GM19463 (cell line): ENCODE measurements around the gene ULBP1.
"Not testable (repeated sequence)": the region's sequence is repeated elsewhere in the genome, so short reads cannot be mapped to it uniquely, and the experiment has no call there.

Experiments used
- ATAC-seq: cut with Tn5 transposase; IDR thresholded peaks from one replicate; pipeline ENCODE4 v1.9.1; 2021; ENCODE audit warnings: mild to moderate bottlenecking, moderate library complexity; ENCODE audit not compliant: unreplicated experiment

Gene ULBP1

DNA sequence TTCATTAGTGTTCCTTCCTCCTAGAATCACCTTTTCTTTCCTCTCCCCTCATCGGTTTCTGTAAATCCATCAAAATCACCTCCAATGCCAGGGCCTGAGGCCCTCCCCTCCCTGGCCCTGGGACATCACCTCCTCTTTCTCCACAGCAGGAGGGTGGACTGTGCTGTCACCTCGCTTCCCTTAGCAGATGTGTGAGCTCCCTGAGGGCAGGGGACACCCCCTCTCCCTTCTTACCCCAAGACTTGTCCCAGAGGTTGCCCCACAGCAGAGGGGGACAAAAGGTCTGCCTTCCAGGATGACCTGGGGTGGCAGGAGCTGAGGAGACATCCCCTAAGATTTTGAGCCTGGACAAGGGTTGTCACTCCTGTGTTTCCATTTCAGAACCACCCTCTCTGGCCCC is 5.9 kb downstream of the ULBP1 start:
- no peak for ATAC-seq

DNA sequence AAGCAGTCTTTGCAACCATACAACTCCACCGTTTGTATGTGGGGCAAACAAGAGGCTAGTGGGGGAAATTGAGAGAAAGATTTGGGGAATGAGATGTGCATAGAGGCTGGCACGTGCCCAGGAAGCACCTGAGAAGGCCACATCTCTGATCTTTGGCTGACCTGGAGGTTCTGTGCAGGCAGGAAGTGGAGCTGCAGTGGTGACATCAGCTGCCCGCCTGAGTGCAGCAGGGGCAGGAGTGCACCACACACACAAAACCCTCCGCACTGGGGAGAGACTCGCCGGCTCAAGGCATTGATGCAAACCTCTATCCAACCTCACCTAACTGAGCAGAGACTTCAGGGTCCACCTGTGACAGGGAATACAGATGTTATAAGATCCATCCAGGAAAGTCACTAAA is 10.7 kb downstream of the ULBP1 start:
- not testable (repeated sequence) for ATAC-seq

DNA sequence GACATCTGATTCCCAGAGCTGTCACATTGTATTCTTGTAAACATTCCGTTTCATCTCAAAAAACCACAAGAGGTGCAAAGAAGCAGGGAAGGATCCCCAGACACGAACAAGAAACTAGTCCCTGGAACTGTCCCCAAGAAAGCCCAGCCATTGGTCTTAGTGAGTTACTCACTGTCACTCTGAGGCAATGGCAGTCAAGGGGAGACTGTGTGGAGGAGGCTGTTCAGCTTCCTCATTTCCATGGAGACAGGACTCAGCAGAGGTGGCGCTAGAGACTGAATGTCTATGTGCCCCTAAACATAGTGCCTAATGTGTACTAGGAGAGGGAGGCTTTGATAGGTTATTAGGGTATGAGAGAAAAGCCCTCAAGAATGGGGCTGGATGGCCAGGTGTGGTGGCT is 11.1 kb downstream of the ULBP1 start:
- no peak for ATAC-seq

DNA sequence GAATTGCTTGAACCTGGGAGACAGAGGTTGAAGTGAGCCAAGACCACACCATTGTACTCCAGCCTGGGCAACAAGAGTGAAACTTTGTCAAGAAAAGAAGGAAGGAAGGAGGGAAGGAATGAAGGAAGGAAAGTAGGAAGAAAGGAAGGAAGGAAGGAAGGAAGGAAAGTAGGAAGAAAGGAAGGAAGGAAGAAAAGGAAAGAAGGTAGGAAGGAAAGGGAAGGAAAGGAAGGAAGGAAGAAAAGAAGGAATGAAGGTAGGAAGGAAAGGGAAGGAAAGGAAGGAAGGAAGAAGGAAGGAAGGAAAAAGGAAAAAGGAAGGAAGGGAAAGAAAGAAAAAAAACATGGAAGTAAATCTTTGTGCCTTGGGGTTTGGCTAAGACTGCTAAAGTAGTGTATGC is 11.7 kb downstream of the ULBP1 start:
- no peak for ATAC-seq

DNA sequence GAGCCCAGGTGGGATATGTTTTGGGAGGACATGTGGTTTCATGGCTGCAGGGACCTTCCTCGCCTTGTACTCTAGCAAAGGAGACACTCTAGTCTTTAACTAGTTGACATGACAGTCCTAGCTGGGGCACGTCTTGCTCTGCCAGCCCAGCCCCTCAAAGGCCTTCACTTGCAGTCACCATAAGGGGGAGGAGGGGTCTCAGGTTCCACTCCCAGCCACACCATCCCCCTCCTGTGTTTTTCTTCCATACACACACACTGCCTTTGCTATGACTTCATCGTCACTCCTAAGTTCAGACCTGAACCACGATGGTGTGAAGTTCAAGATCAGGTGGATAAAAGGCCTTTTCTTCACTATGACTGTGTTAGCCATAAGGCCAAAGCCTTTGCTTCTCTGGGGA is 13.5 kb downstream of the ULBP1 start:
- ATAC-seq = no peak

DNA sequence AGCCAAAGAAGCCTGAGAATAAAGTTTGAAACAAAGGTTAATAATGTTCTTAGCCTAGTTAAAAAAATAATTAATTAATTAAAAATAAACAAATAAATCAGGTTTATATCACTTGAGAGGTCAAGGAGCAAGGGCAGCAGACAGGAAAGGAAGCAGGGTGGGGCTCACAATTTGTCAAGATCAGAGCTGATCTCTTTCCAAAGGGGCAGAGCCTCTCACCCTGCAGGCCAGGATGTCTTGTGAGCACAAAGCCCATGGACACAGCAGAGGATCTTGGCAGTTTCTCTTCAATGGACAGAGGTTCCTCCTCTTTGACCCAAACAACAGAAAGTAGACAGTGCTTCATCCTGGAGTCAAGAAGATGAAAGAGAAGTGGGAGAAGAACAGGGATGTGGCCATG is 14.9 kb downstream of the ULBP1 start:
- ATAC-seq = no peak

DNA sequence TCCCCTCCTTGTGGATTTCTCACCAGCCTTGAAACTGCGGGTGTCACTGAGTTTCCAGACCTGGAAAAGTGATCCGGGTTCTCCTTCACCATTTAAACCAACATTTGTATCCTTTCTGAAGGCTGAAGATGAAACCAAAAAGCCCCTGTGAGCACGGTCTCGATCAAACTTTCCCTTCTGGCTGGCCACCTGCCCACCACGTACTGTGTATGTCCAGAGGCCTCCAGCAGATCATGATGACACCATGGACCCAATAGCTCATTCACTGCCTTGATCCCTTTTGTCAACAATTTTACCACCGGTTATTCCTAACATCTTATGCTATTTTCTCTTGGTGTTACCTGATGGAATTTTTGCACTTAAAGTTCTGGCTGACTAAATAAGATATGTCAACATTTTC is 15.6 kb downstream of the ULBP1 start:
- no peak for ATAC-seq

DNA sequence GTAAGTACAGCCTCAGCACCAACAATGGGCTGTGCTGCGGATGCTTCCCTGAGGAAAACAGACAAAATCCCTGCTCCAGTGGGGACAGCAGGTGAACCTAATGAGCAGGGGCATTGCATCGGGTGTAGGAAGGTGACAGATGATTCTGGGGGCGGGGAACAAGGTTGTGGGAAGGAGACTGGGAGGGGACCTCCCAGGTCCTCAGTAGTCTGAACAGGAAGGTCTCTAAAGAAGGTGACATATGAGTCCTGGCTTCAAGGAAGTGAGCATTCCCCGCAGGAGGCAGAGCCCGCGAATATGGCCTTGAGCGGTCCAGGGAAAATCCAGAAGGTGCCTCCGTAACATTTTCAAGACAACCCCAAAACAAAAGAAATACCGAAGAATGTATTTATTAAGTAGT is 19.4 kb downstream of the ULBP1 start:
- no peak for ATAC-seq

DNA sequence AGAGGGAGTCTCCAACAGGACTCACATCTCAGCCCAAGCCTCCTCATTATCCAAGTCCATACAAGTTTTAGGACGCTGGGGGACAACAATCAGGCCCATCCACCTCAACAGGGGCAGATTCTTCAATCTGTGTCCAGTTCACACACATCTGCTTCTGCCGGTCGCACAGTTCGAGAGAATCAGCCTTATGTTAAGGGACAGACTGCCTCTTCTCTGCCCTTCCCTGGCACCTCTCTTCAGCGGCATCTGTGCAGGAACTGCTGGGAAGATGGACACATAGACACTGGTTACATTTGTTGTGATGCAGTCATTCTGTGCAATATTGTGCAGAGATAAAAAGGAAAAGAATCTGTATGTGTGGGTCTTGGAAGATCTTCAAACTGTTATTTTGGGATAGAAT is 21.0 kb downstream of the ULBP1 start:
- no peak for ATAC-seq

DNA sequence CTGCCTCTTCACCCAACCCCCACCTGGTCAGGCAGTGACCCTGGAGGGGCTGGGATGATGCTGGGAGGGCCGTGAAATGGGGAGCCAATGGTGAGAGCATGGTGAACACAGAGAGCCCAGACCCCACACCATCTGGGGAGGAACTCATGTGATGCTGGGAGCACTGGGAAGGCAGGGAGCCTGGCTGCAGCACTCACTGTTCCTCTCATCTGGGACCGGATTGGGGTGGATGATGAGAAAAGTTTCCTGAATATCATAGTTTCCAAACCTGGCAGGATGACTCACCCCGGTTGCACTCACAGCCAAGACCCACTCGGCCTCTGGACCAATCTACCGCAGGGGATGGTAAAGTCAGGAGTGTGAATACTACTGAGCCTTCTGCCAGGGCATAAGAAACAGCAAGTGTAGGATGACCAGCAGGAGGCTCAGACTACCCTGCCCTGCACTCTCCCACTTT is 21.8 kb downstream of the ULBP1 start:
- ATAC-seq = no peak

DNA sequence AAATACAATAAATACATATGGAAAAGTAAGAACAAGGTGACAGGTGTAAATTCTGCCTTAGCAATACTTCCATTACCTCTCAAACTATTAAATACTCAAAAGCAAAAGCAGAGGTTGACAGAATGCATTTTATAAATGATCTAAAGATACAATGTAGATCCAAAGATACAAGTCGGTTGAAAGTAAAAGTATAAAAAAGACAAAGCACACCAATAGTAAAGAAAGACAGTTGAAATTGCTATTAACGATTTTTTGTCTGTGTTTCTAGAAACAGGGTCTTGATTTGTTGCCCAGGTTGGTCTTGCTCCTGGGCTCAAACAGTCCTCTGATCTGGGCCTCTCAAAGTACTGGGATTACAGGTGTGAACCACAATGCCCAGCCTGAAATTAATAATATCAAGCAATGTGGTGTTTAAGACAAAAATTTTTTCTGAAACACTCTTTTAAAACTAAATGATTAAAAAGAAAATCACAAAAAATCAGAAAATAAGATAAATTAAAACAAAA is 23.9 kb downstream of the ULBP1 start:
- no peak for ATAC-seq

DNA sequence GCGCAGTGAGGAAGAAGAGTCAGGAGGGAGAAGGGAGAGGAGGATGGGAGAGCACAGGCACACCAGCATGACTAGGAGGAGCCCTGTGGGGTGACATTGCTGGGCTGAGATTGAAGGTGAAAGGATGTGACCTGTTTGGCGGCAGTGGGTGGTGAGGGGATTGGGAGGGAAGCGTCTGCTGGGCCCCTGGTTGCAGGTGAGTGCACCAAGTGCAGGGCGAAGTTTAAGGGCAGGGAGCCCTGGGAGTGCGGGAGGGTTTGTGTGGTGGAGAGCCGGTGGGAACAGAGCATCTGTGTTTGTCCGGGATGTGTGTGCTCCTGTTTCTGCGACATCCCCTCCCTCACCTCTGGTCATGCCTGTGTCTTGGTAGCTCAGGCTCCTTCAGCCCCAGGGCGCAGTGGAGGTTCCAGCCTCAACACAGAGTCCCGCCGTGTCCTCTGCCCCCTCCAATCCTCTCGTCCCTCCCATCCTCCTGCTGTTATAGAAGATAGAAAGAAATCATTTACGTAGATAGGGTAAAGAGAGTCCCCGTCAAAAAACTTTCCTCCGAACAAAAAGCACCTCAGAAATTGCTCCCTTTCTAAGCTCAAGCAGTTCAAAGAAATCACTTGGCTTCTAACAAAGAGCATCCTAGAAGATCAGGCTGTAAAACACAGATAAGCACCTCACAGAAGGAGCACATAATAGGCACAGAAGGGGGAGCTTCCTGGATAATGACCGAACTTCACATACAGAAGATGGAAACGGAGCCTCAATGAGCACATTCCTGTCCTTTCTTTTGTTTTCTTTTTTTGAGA is 25.0 kb downstream of the ULBP1 start:
- ATAC-seq = no peak

DNA sequence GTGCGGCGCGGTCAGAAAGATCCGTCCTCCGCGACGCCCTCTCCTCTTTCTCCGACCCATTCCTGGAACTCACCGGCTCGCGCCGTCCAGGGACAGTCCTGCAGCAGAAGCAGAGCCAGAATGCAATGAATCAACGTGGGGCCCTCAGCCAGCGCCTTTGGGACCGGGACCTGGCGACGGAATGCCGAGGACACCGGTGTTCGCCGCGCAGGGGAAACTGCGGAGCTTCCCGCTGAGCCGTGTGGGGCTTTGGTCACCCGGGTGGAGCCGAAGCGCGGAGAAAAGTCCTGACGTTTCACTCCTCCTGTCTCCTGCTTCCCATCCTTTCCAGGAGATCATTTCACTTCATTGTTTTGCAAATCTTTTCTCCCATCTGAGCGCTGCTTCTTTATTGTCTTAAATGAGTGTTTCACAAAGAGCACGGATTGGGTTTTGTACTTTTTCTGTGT is 26.5 kb downstream of the ULBP1 start:
- no peak for ATAC-seq

DNA sequence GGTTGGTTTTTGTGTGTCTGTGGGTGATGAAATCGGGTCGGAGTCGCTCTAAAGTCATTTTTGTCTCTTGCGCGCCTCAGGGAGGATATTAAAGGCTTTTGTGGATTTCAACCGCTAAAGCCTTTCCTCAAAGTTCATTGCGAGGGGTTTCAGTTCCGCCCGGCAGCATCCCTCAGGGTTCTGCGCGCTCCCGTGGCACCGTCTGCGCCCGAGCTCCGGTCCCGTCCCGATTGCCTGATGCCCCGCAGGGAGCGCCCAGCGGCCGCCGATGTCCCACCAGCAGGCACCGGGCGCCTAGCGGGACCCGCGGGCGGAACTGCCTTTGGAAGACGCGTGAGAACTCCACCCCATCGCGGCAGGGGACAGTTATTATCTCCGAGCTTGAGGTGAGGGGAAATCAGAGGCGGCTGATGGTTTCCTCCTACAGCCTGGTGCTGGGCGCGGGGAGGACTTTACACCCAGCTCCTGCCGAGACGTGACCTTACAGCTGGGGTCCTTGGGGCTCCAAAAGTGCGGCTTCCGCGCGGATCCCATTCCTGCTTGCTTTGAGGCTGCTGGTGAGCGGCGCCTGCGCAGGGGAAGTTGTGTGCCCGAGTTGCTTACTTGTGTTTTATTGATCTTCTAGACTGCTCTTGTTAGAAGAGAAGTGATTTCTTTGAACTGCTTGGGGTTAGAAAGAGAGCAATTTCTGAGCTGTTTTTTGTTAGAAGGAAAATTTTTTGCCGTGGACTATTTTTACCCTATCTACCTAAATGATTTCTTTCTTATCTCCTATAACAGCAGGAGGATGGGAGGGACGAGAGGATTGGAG is 27.1 kb downstream of the ULBP1 start:
- no peak for ATAC-seq

DNA sequence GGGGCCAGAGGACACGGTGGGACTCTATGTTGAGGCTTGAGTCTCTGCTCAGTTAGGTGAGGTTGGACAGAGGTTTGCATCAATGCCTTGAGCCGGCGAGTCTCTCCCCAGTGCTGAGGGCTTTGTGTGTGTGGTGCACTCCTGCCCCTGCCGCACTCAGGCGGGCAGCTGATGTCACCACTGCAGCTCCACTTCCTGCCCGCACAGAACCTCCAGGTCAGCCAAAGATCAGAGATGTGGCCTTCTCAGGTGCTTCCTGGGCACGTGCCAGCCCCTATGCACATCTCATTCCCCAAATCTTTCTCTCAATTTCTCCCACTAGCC is 27.7 kb downstream of the ULBP1 start:
- ATAC-seq = not testable (repeated sequence)

DNA sequence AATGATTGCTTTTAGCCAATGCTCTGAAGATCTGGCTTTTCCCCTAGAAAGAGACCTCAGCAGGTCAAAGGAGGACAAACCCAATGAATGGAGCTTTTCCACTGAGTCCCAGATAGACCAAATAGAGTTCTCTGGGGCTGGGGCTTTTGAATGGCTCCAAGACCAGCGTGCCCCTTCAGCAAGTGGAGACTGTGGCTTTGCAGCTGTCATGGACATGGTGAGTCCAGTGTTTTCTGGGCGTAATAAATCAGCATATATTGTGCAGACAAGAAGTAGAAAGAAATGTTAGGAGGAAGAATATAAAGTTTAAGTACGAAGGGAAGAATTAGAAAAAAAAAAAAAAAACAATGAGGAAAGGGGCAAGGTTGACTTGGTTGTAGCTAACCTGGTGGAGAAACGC is 28.1 kb downstream of the ULBP1 start:
- no peak for ATAC-seq

DNA sequence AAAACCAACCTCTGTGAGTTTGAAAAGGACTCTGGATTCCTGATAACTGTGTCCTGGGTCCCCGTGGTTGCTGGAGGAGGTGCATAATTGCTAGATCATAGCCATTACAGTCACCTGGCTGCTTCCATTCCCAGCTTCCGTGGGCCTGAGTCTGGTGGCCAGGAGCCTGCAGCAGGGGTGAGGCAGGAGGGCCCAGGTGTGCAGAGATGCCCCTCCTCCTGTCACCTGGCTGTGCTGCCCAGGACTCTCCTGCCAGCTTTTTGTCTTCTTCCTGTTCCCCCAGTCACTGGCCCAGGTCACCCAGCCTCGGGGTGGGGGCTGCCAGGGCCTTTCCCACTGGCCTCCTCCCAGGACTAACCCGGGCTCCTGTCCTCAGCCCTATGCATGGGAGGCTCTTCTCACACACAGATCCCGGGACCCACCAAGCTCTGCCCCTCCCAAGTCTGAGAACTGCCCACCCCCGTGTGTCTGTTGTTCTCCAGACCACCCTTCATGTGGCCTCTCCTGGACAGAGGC is 31.6 kb downstream of the ULBP1 start:
- no peak for ATAC-seq

DNA sequence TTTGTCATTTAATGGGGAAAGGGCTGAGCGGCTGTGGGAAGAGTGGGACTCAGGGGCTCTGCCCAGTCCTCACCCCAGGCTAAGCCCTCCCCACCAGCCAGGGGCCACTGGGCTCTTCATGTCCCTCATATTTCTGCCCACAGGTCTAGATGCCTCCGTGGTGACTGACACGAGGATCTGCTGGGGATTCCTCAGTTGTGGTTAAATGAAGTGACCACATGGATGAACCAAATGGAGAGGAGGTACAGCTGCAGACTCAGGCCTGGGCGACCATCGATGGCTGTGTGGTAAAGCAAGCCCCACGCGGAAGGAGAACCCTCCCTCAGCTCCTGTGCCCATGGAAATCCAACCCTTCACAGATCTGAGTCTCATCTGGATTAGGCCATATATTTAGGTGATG is 32.2 kb downstream of the ULBP1 start:
- ATAC-seq = no peak

DNA sequence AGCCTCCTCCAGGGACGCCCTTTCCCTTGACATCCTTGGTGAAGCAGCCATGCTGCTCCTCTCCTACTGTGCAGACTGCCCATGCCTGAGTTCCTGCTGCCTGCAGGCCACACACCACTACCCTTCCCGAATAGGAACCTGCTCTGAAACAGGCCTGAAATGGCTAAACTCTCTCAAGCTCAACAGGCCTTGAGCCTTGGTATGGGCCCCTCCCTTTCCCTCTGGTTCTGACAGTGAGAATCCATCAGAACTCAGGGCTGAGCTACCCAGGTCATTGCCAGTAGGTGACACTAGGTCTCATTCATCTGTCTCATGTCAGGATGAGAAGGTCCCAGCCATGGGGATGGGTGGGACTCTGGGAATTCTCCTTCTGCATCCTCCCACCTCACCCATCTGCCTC is 35.9 kb downstream of the ULBP1 start:
- no peak for ATAC-seq

DNA sequence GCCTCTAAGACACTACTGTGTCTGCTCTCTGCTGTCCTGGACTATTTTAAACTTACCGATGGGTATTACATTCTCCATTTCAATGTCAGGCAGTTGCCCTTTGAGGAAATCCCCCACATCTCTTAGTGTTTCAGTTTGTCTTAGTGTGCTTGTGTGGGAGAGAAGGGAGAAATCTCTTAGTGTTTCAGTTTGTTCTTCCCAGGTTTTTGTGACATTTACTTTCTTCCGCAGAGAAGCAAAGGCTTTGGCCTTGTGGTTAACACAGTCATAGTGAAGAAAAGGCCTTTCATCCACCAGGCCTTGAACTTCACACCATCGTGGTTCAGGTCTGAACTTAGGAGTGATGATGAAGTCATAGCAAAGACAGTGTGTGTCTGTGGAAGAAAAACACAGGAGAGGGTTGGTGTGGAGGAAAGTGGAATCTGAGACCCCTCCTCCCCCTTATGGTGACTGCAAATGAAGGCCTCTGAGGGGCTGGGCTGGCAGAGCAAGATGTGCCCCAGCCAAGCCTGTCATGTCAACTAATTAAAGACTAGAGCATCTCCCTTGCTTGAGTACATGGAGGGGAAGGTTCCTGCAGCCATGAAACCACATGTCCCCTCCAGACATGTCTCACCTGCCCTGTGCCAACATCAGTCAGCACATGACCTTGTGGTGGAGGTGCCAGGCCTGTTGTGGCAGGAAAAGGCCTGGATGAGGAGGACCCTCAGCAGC is 37.7 kb downstream of the ULBP1 start:
- peak; percentile 53 for ATAC-seq

DNA sequence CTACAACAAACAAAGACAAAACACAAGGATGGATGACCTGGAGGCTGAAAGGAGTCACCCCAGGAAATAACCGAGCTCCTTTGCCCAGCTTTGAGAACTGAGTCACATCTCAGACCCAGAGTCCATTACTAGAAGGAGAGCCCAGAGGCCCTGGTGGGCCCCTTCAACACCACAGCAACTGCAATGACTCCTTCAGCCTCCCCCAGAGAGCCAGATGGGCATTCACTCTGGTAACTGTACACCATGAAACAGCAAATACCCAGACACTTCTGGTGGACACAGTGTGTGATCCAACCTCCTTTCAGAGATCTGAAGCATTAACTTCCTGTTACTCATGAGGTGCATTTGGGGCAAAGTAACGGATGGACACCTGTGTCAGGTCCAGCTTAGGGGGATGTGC is 39.0 kb downstream of the ULBP1 start:
- no peak for ATAC-seq
